Measurements from ENCODE around the gene APP.

The APP gene

GRCh38 chr21:25959799-25960198 is 210.8 kb downstream of the APP start:
- TF ChIP-seq CTCF (IDR thresholded peaks at IDR 0.05; ENCODE audit: low read depth, low read length) = no peak
- no peak overlapping the region for H3K4me3 ChIP-seq (ENCODE audit: low read depth, low read length)
- DNase-seq (ENCODE audit: low read depth, low spot score) = no peak
- in situ Hi-C loops (cut with HindIII; ENCODE audit: low sequenced_read_pairs) = no loop called here

- TF ChIP-seq CTCF (IDR thresholded peaks at IDR 0.05; ENCODE audit: low read depth, low read length) = no peak
- in situ Hi-C loops (cut with HindIII; ENCODE audit: low sequenced_read_pairs) = no loop called here
- DNase-seq (ENCODE audit: low read depth, low spot score) = peak; percentile 55
- no peak overlapping the region for H3K4me3 ChIP-seq (ENCODE audit: low read depth, low read length)
Measured at GRCh38 chr21:25956993-25957714, 213.4 kb downstream of the APP start.

DNA sequence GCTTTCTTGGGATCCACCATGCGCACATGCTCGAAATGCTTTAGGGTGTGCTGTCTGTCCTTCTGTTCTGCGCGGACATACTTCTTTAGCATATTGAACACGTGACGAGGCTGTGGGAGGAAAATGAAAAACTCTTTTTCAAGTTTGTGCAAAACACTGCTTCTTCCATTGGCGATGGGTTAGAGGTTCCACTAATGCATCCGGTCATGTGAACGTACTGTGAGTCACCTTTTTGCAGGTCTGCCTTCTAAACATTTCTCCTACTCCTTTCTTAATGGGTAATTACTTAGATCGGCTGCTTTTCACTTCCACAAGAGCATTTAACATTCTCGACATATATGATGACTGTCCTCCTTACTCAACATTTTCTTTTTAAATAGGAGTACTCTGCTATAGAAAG is 214.9 kb downstream of the APP start:
- TF ChIP-seq CTCF (IDR thresholded peaks at IDR 0.05; ENCODE audit: low read depth, low read length) = no peak
- no peak for DNase-seq (ENCODE audit: low read depth, low spot score)
- no peak overlapping the region for H3K4me3 ChIP-seq (ENCODE audit: low read depth, low read length)
- in situ Hi-C loops (cut with HindIII; ENCODE audit: low sequenced_read_pairs) = no loop called here

GRCh38 chr21:25953659-25954058 is 216.9 kb downstream of the APP start:
- in situ Hi-C loops (cut with HindIII; ENCODE audit: low sequenced_read_pairs) = no loop called here
- no peak overlapping the region for H3K4me3 ChIP-seq (ENCODE audit: low read depth, low read length)
- peak; percentile 37 for DNase-seq (ENCODE audit: low read depth, low spot score)
- no peak for TF ChIP-seq CTCF (IDR thresholded peaks at IDR 0.05; ENCODE audit: low read depth, low read length)

DNA sequence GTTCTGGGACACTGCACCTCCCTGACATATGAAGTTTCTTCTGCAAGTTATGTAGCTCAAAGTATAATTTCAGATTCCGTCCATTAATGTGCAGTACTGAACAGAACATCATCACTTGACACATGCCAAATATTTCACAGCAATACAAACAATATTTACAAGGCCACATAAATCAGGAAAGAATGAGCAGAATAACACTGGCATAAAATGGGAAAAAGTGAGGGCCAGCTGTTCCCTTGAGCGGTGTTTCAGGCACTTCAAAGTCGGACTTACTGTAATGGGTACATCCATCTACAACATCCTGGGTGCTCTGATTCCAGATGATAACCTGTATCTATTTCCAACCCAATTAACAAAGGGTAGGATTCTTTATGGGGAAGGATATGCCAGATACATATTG is 217.4 kb downstream of the APP start:
- no peak for DNase-seq (ENCODE audit: low read depth, low spot score)
- in situ Hi-C loops (cut with HindIII; ENCODE audit: low sequenced_read_pairs) = no loop called here
- no peak for TF ChIP-seq CTCF (IDR thresholded peaks at IDR 0.05; ENCODE audit: low read depth, low read length)
- no peak overlapping the region for H3K4me3 ChIP-seq (ENCODE audit: low read depth, low read length)

DNA sequence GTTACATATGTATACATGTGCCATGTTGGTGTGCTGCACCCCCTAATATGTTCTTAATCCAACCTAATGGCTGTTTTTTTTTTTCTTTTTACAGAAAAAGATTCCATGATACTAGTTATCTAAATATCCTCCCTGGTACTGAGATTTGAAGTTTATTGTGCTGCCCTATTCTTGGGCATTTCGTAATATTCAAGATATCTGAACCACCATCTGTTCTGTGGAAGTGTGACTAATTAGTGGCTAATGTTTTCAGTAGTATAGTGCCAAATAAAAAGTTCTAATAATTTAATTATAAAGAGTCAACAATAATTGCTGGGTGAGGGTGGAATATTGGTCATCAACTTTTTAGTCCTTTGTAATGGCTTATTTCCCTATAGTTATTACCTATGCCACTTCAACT is 218.3 kb downstream of the APP start:
- no peak for TF ChIP-seq CTCF (IDR thresholded peaks at IDR 0.05; ENCODE audit: low read depth, low read length)
- in situ Hi-C loops (cut with HindIII; ENCODE audit: low sequenced_read_pairs) = no loop called here
- DNase-seq (ENCODE audit: low read depth, low spot score) = no peak
- H3K4me3 ChIP-seq (ENCODE audit: low read depth, low read length) = no peak overlapping the region

Measured in astrocyte of the spinal cord (primary cell).